ENCODE measurements around the gene TMEM151B.
A peak's percentile ranks its signal among the peaks of the same experiment; 100 is the strongest.

TMEM151B gene

GRCh38 chr6:44284867-44285266 is 14.6 kb downstream of the TMEM151B start:
- ATAC-seq: no peak

- no peak for ATAC-seq
These were observed 15.5 kb downstream of the TMEM151B start for GRCh38 chr6:44285552-44286284.

GRCh38 chr6:44286285-44286565 is 16.0 kb downstream of the TMEM151B start:
- no peak for ATAC-seq

DNA sequence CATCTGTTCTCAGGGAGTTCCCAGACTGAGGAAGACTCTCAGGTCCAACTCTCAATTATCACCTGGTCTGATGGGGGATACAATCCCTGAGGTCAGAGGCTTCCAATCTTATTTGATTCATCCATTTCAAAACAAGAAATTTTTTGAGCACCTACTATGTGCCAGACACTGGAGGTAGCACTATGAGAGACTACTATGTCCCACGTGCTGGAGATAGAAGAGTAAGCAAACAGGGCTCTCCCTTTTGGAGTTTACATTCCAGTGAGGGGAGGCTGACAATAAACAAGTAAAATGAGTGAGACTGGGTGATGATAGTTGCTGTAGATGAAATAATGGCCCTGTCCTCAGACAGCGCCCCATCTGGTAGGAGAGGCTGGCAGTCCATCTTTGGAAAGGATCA is 16.5 kb downstream of the TMEM151B start:
- ATAC-seq: no peak

DNA sequence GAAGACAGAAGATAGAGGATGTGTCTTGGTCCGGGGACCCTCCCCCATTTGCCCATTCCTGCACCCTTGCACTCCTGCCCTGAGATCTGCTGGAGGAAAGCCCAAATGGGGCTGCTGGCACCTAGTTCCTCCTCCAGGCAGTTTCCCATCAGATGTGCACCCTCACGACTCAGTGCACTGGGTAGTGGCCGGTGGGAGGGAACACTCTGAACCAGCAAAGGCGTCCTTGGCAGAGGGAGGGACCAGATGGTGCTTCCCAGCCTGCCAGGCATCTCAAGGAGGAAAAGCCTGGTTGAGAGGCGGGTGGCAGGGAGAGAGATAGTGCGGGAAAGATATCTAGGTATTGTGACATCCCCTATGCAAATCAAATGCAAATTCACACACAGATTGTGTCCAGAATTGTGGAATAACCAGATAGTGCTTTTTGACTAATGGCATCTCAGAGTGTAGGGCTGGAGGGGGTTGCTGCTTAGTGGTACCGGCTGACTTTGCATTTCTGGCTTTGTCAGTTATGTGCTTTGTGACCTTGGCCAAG is 19.5 kb downstream of the TMEM151B start:
- no peak for ATAC-seq

DNA sequence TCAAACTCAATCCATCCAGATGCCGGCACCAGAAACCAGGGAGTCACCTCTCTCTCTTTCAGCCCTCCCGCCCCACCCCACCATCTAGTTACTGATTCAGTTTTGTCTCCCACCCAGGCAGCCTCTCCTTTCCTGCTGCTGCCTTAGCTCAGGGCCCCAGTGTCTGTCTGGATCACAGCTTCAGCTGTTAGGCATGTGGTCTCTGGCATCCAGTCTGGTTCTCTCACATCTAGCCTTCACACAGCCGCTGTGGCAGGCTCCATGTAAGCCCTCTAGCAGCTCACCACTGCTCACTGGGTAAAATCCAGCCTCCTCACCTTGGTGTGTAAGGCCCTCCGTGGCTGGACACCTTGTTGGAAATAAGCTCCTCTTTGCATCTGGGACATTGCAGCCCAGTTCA is 21.6 kb downstream of the TMEM151B start:
- ATAC-seq: no peak

GRCh38 chr6:44292661-44293365 is 22.6 kb downstream of the TMEM151B start:
- no peak for ATAC-seq

DNA sequence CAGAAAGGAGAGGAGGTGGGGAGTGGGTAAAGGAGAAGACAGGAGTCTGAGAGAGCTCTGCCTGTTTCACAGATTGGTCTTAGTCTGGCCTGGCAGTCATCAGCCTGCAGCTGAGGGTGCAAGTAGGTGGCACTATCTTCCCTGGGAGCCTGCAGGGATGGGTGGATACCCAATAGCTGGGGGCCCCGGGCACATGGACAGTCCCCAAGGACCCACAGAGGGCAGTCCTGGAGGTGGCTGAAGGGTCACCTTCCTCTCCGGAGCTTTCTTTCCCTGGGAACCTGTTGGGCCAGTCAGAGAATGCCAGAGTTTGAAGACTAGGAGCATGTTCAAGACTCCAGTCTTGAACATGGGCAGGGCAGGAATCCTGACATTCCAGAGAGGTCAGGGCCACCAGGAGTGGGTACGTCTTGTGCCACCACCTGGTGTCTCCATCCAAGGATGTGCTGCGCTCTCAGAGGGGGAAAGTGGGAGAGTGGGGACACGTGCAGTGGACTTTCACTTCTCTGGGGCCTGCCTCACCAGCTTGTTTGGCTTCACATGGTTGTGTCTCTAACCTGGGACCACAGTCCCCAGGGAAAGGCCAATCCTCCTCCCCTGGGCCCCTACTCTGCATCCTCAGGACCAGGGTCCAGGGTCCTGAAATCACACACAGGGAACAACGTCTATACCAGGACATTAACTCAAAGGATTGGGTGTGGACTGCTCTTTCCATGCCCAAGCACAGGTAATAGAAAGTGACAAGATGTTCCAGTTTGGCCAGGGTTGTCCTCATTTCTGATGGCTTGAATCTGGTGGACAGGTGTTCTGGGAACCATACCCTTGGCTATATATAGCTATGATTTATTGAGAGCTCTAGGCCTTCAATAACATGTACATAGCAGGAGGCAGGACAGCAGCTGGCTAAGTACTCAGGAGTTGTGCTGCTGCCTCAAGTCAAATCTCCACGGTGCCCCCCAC is 24.9 kb downstream of the TMEM151B start:
- ATAC-seq: no peak

DNA sequence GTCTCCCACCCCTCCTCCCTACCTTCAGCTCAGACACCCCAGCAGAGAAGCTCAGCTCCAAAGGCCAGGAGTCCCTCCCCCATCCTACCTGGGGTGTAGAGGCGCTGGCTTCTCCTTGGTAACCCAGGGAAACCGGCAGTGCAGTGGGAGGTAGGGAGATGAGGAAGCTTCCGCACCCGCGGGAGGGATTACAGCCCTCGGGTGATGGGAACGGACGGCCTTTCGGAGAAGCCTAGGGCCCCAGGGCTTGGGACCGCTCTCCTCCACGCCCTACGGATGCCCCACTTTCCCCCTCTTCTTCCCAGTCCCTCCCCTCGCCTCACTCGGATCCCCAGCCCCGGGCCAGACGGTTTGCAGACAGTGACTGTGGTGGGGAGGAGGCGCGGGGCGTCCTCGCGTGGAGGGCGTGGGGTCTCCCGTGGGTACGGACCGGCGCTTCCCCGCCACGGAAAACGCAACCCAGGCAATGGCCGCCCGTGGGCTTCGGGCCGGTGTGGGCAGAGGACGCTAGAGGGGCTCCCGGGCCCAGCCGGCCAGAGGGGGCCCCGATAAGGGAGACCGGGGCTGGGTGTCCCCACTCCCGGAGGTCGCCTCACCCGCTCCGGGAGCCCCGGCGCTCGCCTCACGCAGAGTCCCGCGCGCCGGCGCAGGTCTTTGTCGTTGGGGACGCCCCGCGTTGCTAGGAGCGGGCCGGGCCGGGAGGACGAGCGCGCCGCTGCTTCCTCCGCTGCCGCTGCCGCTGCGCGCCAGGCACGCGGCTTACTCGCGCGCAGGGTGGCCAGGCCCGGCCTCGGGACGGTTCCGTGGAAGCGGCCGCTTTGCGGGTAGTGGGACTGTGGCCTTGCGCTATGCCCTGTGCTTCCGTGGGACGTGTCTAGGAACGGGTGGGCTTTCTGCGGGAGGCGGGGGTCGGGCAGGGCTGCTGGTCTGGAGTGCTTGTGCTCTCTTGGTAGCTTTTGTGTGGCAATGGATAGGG is 27.1 kb downstream of the TMEM151B start:
- ATAC-seq: peak; percentile 71 to 82

DNA sequence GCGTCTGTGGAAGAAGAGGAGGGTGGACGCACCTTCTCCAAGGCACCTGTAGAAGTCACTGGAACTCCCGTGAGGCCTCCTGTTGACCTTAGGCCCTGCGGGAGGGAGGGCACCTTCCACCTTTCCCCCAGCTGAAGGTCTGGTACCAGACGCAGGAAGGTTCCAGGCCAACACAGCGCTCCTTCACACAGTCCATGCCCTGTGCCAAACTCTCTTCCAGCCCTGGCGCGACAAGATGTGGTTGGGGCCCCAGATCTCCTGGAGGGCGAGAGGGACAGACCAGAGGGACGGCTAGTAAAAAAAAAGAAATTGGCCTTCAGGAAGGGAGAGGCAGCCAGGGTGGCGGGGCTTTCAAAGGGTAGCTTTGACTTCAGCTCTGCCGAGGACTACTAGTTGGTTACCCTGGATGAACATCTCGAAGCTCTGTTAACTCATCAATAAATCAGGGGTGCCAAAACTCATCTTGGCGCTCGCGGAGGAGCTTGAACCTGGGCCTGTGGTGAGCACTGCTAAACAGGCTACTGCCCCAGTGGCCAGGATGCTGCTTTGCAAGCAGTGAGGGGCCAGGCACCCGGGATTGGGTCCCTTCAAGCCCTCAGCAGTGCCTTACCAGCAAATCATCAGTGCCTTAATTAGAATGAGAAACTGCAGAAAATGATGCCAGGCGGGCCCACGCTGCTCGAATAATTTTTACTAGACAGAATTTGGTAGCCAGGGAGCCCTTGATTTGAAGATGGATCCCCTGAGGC is 28.0 kb downstream of the TMEM151B start:
- ATAC-seq: peak in 1 of 2 donors; percentile 11

- ATAC-seq: no peak
These were observed 28.6 kb downstream of the TMEM151B start for GRCh38 chr6:44298864-44299263.

GRCh38 chr6:44300292-44300823 is 30.1 kb downstream of the TMEM151B start:
- no peak for ATAC-seq

- no peak for ATAC-seq
These were observed 30.9 kb downstream of the TMEM151B start for GRCh38 chr6:44301106-44301505.

GRCh38 chr6:44301782-44302564 is 31.7 kb downstream of the TMEM151B start:
- no peak for ATAC-seq

- ATAC-seq: no peak
These were observed 32.6 kb downstream of the TMEM151B start for GRCh38 chr6:44302856-44303255.

- no peak for ATAC-seq
These were observed 33.6 kb downstream of the TMEM151B start for GRCh38 chr6:44303842-44304241.

DNA sequence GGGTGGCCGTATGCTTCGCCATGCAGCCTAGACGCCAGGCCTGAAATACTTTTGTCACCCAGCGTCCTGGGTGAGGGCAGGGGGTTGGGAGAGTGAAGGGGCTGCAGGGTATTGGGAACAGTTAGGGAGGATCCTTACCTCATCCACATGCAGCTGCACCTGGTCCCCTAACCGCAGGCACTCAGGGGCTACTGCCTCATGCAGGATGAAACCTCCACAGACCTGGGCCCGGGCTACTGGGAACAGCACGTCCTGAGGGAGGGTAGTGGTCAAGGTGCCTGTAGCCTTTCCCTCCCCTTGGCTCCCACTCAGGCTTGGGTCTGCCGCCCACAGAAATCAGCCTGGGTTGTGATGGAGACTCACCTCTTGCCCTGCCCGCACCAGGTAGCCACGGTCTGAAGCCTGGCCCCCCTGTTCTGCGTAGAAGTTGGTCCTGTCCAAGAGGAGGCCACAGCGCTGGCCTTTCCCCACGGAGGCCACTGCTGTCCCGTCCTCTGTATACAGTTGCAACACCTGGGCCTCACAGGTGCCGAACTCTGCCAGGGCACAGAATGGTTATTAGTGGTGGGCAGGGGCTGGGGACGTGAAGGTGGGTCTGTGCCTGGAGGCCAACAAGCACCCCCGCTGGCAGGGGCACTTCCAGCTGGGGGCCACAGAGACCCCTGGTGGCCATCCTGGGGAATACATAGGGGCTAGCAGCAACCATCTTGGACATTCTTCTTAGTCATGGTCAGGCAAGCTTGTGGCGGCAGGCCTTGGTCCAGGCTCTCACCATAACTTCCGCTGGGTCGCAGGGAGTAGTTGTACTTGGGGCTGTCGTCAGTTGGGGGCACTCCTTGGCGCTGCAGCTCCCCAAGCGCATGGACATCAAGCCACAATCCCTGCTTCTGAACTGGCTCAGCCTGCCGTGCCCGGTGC is 34.3 kb downstream of the TMEM151B start:
- ATAC-seq: peak; percentile 60 to 67

DNA sequence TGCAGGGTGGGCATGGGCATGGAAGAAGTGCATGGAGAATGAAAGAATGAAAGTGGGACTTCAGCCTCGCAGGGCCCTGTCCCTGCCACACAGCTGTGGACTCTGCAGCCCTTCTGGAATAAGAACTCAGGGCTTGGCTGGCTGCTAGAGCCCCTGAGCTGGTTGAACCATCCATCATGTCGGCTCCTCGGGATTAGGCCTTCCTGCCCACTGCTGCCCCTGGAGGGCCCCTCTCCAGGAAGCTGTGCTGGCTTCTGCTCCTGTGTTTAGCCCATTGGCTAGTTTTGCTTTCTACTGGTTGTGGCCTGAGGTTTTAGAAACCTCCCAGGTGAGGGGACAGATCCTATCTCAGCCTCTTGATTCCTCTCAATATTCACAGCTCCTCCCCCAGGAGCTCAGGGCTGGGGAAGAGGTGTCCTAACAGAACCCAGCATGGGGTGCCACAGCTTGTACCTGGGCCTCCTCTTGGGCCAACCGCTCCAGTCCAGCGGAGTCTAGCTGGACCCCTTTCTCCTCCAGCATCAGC is 35.0 kb downstream of the TMEM151B start:
- ATAC-seq: no peak

DNA sequence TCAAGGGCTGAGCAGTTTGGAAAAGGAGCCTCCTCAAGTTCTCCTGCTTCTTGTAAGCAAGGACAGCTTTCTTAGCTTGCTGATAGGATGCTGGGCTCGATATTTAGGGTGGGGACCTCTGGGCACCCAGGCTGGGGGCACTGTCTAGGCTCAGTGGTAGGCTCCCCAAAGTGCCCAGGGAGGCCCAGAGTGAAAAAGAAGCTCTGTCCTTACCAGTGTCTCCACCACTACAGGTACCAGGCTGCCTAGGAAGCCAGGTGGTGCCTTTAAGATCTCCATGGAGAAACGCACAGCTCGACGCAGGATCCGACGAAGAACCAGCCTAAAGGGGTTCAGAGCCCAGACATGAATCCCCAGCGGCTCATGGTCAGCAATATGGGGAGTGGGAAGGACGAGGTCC is 36.5 kb downstream of the TMEM151B start:
- ATAC-seq: no peak
